Measurements from ENCODE around the gene ALDH4A1.

ALDH4A1 gene

GRCh38 chr1:18943914-18944572 is 41.7 kb upstream of the ALDH4A1 start:
- H3K4me1 ChIP-seq (ENCODE audit: control extremely low read depth in 1 of 4, control insufficient read depth in 4 of 4, insufficient read depth in 4 of 4, low read length in 3 of 4), result peaks cover 0 to 45% (median 41%) of the 10 kb centered on the region in 4 experiments
- H3K4me3 ChIP-seq (ENCODE audit: control insufficient read depth in 1 of 7, extremely low read depth in 1 of 7, insufficient read depth in 4 of 7, low read depth in 2 of 7, low read length in 6 of 7), result no peak overlapping the region
- ChIA-PET CTCF (interaction anchor here (1.0 to 3.1 kb wide), 7 partner anchors 8 to 31 kb away, joined by 3 to 17 read pairs (median 3); no protein-coding TSS in a partner anchor), POLR2A (no interaction called here)
- no peaks in the 10 kb centered on the region for H3K9me3 ChIP-seq (ENCODE audit: control extremely low read depth in 1 of 5, control insufficient read depth in 4 of 5, insufficient read depth in 2 of 5, low read depth in 1 of 5, low read length in 4 of 5)
- no peak for DNase-seq
- 97% methylated on average over 5 of the region's 9 CpGs for WGBS (ENCODE audit: insufficient coverage)
- H3K36me3 ChIP-seq (ENCODE audit: control insufficient read depth in 4 of 4, insufficient read depth in 4 of 4, low read length in 3 of 4), result peaks cover 0 to 8% (median 0%) of the 10 kb centered on the region in 4 experiments
- no peaks in the 10 kb centered on the region for H3K27me3 ChIP-seq (replicated peaks in 2 of 5; ENCODE audit: control insufficient read depth in 4 of 5, insufficient read depth in 5 of 5, low read length in 4 of 5)
- H3K27ac ChIP-seq (ENCODE audit: insufficient read depth in 1 of 2, low read depth in 1 of 2, low read length in 2 of 2, poor library complexity in 1 of 2, severe bottlenecking in 2 of 2), result no peak overlapping the region

- no peak for DNase-seq
- peaks cover 0 to 8% (median 0%) of the 10 kb centered on the region in 4 experiments for H3K36me3 ChIP-seq (ENCODE audit: control insufficient read depth in 4 of 4, insufficient read depth in 4 of 4, low read length in 3 of 4)
- ChIA-PET CTCF (interaction anchor here (0.7 to 2.5 kb wide), 3 partner anchors 12 to 21 kb away, joined by 3 to 8 read pairs (median 3); no protein-coding TSS in a partner anchor), POLR2A (no interaction called here)
- peaks cover 0 to 42% (median 33%) of the 10 kb centered on the region in 4 experiments for H3K4me1 ChIP-seq (ENCODE audit: control extremely low read depth in 1 of 4, control insufficient read depth in 4 of 4, insufficient read depth in 4 of 4, low read length in 3 of 4)
- no peak overlapping the region for H3K27ac ChIP-seq (ENCODE audit: insufficient read depth in 1 of 2, low read depth in 1 of 2, low read length in 2 of 2, poor library complexity in 1 of 2, severe bottlenecking in 2 of 2)
- no peaks in the 10 kb centered on the region for H3K27me3 ChIP-seq (replicated peaks in 2 of 5; ENCODE audit: control insufficient read depth in 4 of 5, insufficient read depth in 5 of 5, low read length in 4 of 5)
- WGBS (ENCODE audit: insufficient coverage), result 100% methylated on average over 1 of the region's 4 CpGs
- no peak overlapping the region for H3K4me3 ChIP-seq (ENCODE audit: control insufficient read depth in 1 of 7, extremely low read depth in 1 of 7, insufficient read depth in 4 of 7, low read depth in 2 of 7, low read length in 6 of 7)
- H3K9me3 ChIP-seq (ENCODE audit: control extremely low read depth in 1 of 5, control insufficient read depth in 4 of 5, insufficient read depth in 2 of 5, low read depth in 1 of 5, low read length in 4 of 5), result no peaks in the 10 kb centered on the region
Measured at GRCh38 chr1:18943162-18943561, 40.8 kb upstream of the ALDH4A1 start.

- Histone ChIP-seq H3K4me3 (ENCODE audit: control insufficient read depth in 1 of 7, extremely low read depth in 1 of 7, insufficient read depth in 4 of 7, low read depth in 2 of 7, low read length in 6 of 7) (no peak overlapping the region), H3K9me3 (ENCODE audit: control extremely low read depth in 1 of 5, control insufficient read depth in 4 of 5, insufficient read depth in 2 of 5, low read depth in 1 of 5, low read length in 4 of 5) (no peaks in the 10 kb centered on the region), H3K4me1 (ENCODE audit: control extremely low read depth in 1 of 4, control insufficient read depth in 4 of 4, insufficient read depth in 4 of 4, low read length in 3 of 4) (peaks cover 0 to 34% (median 25%) of the 10 kb centered on the region in 4 experiments), H3K27me3 (replicated peaks in 2 of 5; ENCODE audit: control insufficient read depth in 4 of 5, insufficient read depth in 5 of 5, low read length in 4 of 5) (no peaks in the 10 kb centered on the region), H3K27ac (ENCODE audit: insufficient read depth in 1 of 2, low read depth in 1 of 2, low read length in 2 of 2, poor library complexity in 1 of 2, severe bottlenecking in 2 of 2) (no peak overlapping the region), H3K36me3 (ENCODE audit: control insufficient read depth in 4 of 4, insufficient read depth in 4 of 4, low read length in 3 of 4) (peaks cover 0 to 8% (median 0%) of the 10 kb centered on the region in 4 experiments)
- CTCF ChIA-PET, result interaction anchor here (3.3 kb wide), 1 partner anchor 14 kb away, joined by 20 read pairs; no protein-coding TSS in a partner anchor
- POLR2A ChIA-PET, result no interaction called here
- DNase-seq, result no peak
- 50% methylated on average over 1 of the region's 4 CpGs for WGBS (ENCODE audit: insufficient coverage)
Measured at GRCh38 chr1:18942340-18942739, 40.0 kb upstream of the ALDH4A1 start.

GRCh38 chr1:18941221-18942141 is 39.1 kb upstream of the ALDH4A1 start:
- no peak for DNase-seq
- H3K4me3 ChIP-seq (ENCODE audit: control insufficient read depth in 1 of 7, extremely low read depth in 1 of 7, insufficient read depth in 4 of 7, low read depth in 2 of 7, low read length in 6 of 7), result no peak overlapping the region
- peaks cover 0 to 27% (median 17%) of the 10 kb centered on the region in 4 experiments for H3K4me1 ChIP-seq (ENCODE audit: control extremely low read depth in 1 of 4, control insufficient read depth in 4 of 4, insufficient read depth in 4 of 4, low read length in 3 of 4)
- CTCF ChIA-PET, result interaction anchor here (1.0 to 3.3 kb wide), 3 partner anchors 13 to 16 kb away, joined by 4 to 20 read pairs (median 4); no protein-coding TSS in a partner anchor
- H3K27me3 ChIP-seq (replicated peaks in 2 of 5; ENCODE audit: control insufficient read depth in 4 of 5, insufficient read depth in 5 of 5, low read length in 4 of 5), result no peaks in the 10 kb centered on the region
- WGBS (ENCODE audit: insufficient coverage), result 90% methylated on average over 16 of the region's 18 CpGs
- H3K9me3 ChIP-seq (ENCODE audit: control extremely low read depth in 1 of 5, control insufficient read depth in 4 of 5, insufficient read depth in 2 of 5, low read depth in 1 of 5, low read length in 4 of 5), result no peaks in the 10 kb centered on the region
- POLR2A ChIA-PET, result no interaction called here
- peaks cover 0 to 8% (median 0%) of the 10 kb centered on the region in 4 experiments for H3K36me3 ChIP-seq (ENCODE audit: control insufficient read depth in 4 of 4, insufficient read depth in 4 of 4, low read length in 3 of 4)
- no peak overlapping the region for H3K27ac ChIP-seq (ENCODE audit: insufficient read depth in 1 of 2, low read depth in 1 of 2, low read length in 2 of 2, poor library complexity in 1 of 2, severe bottlenecking in 2 of 2)

- no peak for DNase-seq
- no peak overlapping the region for H3K4me3 ChIP-seq (ENCODE audit: control insufficient read depth in 1 of 7, extremely low read depth in 1 of 7, insufficient read depth in 4 of 7, low read depth in 2 of 7, low read length in 6 of 7)
- H3K36me3 ChIP-seq (ENCODE audit: control insufficient read depth in 4 of 4, insufficient read depth in 4 of 4, low read length in 3 of 4), result peaks cover 0 to 8% (median 0%) of the 10 kb centered on the region in 4 experiments
- H3K9me3 ChIP-seq (ENCODE audit: control extremely low read depth in 1 of 5, control insufficient read depth in 4 of 5, insufficient read depth in 2 of 5, low read depth in 1 of 5, low read length in 4 of 5), result no peaks in the 10 kb centered on the region
- WGBS (ENCODE audit: insufficient coverage), result 97% methylated on average over 13 of the region's 13 CpGs
- POLR2A ChIA-PET, result no interaction called here
- H3K4me1 ChIP-seq (ENCODE audit: control extremely low read depth in 1 of 4, control insufficient read depth in 4 of 4, insufficient read depth in 4 of 4, low read length in 3 of 4), result peaks cover 0 to 20% (median 10%) of the 10 kb centered on the region in 4 experiments
- CTCF ChIA-PET, result interaction anchor here (1.6 to 3.3 kb wide), 2 partner anchors 12 to 15 kb away, joined by 4 to 20 read pairs; no protein-coding TSS in a partner anchor
- H3K27ac ChIP-seq (ENCODE audit: insufficient read depth in 1 of 2, low read depth in 1 of 2, low read length in 2 of 2, poor library complexity in 1 of 2, severe bottlenecking in 2 of 2), result no peak overlapping the region
- no peaks in the 10 kb centered on the region for H3K27me3 ChIP-seq (replicated peaks in 2 of 5; ENCODE audit: control insufficient read depth in 4 of 5, insufficient read depth in 5 of 5, low read length in 4 of 5)
Measured at GRCh38 chr1:18940303-18941020, 38.1 kb upstream of the ALDH4A1 start.

GRCh38 chr1:18939398-18940302 is 37.3 kb upstream of the ALDH4A1 start:
- Histone ChIP-seq H3K9me3 (ENCODE audit: control extremely low read depth in 1 of 5, control insufficient read depth in 4 of 5, insufficient read depth in 2 of 5, low read depth in 1 of 5, low read length in 4 of 5) (no peaks in the 10 kb centered on the region), H3K27me3 (replicated peaks in 2 of 5; ENCODE audit: control insufficient read depth in 4 of 5, insufficient read depth in 5 of 5, low read length in 4 of 5) (no peaks in the 10 kb centered on the region), H3K36me3 (ENCODE audit: control insufficient read depth in 4 of 4, insufficient read depth in 4 of 4, low read length in 3 of 4) (peaks cover 0 to 8% (median 0%) of the 10 kb centered on the region in 4 experiments), H3K4me3 (ENCODE audit: control insufficient read depth in 1 of 7, extremely low read depth in 1 of 7, insufficient read depth in 4 of 7, low read depth in 2 of 7, low read length in 6 of 7) (no peak overlapping the region), H3K27ac (ENCODE audit: insufficient read depth in 1 of 2, low read depth in 1 of 2, low read length in 2 of 2, poor library complexity in 1 of 2, severe bottlenecking in 2 of 2) (no peak overlapping the region), H3K4me1 (ENCODE audit: control extremely low read depth in 1 of 4, control insufficient read depth in 4 of 4, insufficient read depth in 4 of 4, low read length in 3 of 4) (peaks cover 0 to 12% (median 2%) of the 10 kb centered on the region in 4 experiments)
- POLR2A ChIA-PET, result no interaction called here
- DNase-seq, result no peak
- 95% methylated on average over 6 of the region's 7 CpGs for WGBS (ENCODE audit: insufficient coverage)
- CTCF ChIA-PET, result interaction anchor here (1.4 to 3.3 kb wide), 4 partner anchors 11 to 46 kb away, joined by 3 to 20 read pairs (median 4); no protein-coding TSS in a partner anchor

Measured in common myeloid progenitor, CD34-positive (primary cell).